Measurements from ENCODE around the gene NFE2L1.
"Not testable (repeated sequence)": the region's sequence is repeated elsewhere in the genome, so short reads cannot be mapped to it uniquely, and the experiment has no call there.

Gene NFE2L1

GRCh38 chr17:48064638-48065037, 16.5 kb downstream of the NFE2L1 start:
- TF ChIP-seq CTCF (IDR thresholded peaks at IDR 0.05; ENCODE audit: low read depth, low read length, missing control alignments): peak; percentile 7
- no peak for DNase-seq
- H3K27me3 ChIP-seq (replicated peaks): no peaks in the 10 kb centered on the region
- in situ Hi-C loops (cut with HindIII; ENCODE audit: low pct_ligation_motif_present, low sequenced_read_pairs): no loop called here
- H3K27ac ChIP-seq: no peak overlapping the region
- H3K4me3 ChIP-seq (ENCODE audit: low read depth, low read length): no peak overlapping the region
- peaks cover 52% of the 10 kb centered on the region for H3K36me3 ChIP-seq (replicated peaks)

GRCh38 chr17:48066192-48066591, 18.0 kb downstream of the NFE2L1 start:
- H3K27me3 ChIP-seq (replicated peaks): no peaks in the 10 kb centered on the region
- DNase-seq: no peak
- H3K36me3 ChIP-seq (replicated peaks): peaks cover 51% of the 10 kb centered on the region
- in situ Hi-C loops (cut with HindIII; ENCODE audit: low pct_ligation_motif_present, low sequenced_read_pairs): no loop called here
- no peak overlapping the region for H3K27ac ChIP-seq
- no peak for TF ChIP-seq CTCF (IDR thresholded peaks at IDR 0.05; ENCODE audit: low read depth, low read length, missing control alignments)
- H3K4me3 ChIP-seq (ENCODE audit: low read depth, low read length): no peak overlapping the region

GRCh38 chr17:48066656-48067055, 18.5 kb downstream of the NFE2L1 start:
- H3K27ac ChIP-seq: no peak overlapping the region
- peaks cover 53% of the 10 kb centered on the region for H3K36me3 ChIP-seq (replicated peaks)
- in situ Hi-C loops (cut with HindIII; ENCODE audit: low pct_ligation_motif_present, low sequenced_read_pairs): no loop called here
- no peak for DNase-seq
- H3K27me3 ChIP-seq (replicated peaks): no peaks in the 10 kb centered on the region
- no peak for TF ChIP-seq CTCF (IDR thresholded peaks at IDR 0.05; ENCODE audit: low read depth, low read length, missing control alignments)
- H3K4me3 ChIP-seq (ENCODE audit: low read depth, low read length): no peak overlapping the region

GRCh38 chr17:48067245-48067644, 19.1 kb downstream of the NFE2L1 start:
- H3K27ac ChIP-seq: no peak overlapping the region
- in situ Hi-C loops (cut with HindIII; ENCODE audit: low pct_ligation_motif_present, low sequenced_read_pairs): no loop called here
- no peak for TF ChIP-seq CTCF (IDR thresholded peaks at IDR 0.05; ENCODE audit: low read depth, low read length, missing control alignments)
- peaks cover 51% of the 10 kb centered on the region for H3K36me3 ChIP-seq (replicated peaks)
- H3K4me3 ChIP-seq (ENCODE audit: low read depth, low read length): no peak overlapping the region
- no peak for DNase-seq
- H3K27me3 ChIP-seq (replicated peaks): no peaks in the 10 kb centered on the region

GRCh38 chr17:48067808-48068207, 19.6 kb downstream of the NFE2L1 start:
- H3K4me3 ChIP-seq (ENCODE audit: low read depth, low read length); DNase-seq; H3K27ac ChIP-seq; H3K27me3 ChIP-seq (replicated peaks); in situ Hi-C loops (cut with HindIII; ENCODE audit: low pct_ligation_motif_present, low sequenced_read_pairs): not testable (repeated sequence)
- H3K36me3 ChIP-seq (replicated peaks): peaks cover 47% of the 10 kb centered on the region

GRCh38 chr17:48068491-48068961, 20.4 kb downstream of the NFE2L1 start:
- Histone ChIP-seq H3K4me3 (ENCODE audit: low read depth, low read length) (no peak overlapping the region), H3K27me3 (replicated peaks) (no peaks in the 10 kb centered on the region), H3K27ac (peak overlapping the region; percentile 16), H3K36me3 (replicated peaks) (peaks cover 48% of the 10 kb centered on the region)
- TF ChIP-seq CTCF (IDR thresholded peaks at IDR 0.05; ENCODE audit: low read depth, low read length, missing control alignments): peak; percentile 75
- in situ Hi-C loops (cut with HindIII; ENCODE audit: low pct_ligation_motif_present, low sequenced_read_pairs): no loop called here
- DNase-seq: peak; percentile 28
